GM12875 (cell line): ENCODE results near the gene TRPM8.

ENCODE experiments used
- H3K4me3 ChIP-seq: one replicate; pipeline ENCODE4 v1.5.1; 2011; ENCODE audit warnings: low read depth, low read length, control low read depth
- CTCF ChIP-seq: IDR thresholded peaks from 2 replicates; pipeline ENCODE4 v1.5.1; 2011; ENCODE audit warnings: low read depth, mild to moderate bottlenecking, control low read depth, inconsistent platforms, low read length, moderate library complexity, borderline replicate concordance; ENCODE audit not compliant: insufficient read depth

Gene TRPM8

GRCh38 chr2:233991196-233991595 lies 74.0 kb downstream of the TRPM8 start:
- no peak for TF ChIP-seq CTCF
- no peak overlapping the region for H3K4me3 ChIP-seq

GRCh38 chr2:233992513-233993217 lies 75.5 kb downstream of the TRPM8 start:
- TF ChIP-seq CTCF: no peak

GRCh38 chr2:233993461-233993860 lies 76.3 kb downstream of the TRPM8 start:
- H3K4me3 ChIP-seq: no peak overlapping the region
- TF ChIP-seq CTCF: no peak

More at GRCh38 chr2:233992513-233993217, 75.5 kb downstream of the TRPM8 start:
- no peak overlapping the region for H3K4me3 ChIP-seq

- H3K4me3 ChIP-seq: no peak overlapping the region
- TF ChIP-seq CTCF: no peak
Observed at GRCh38 chr2:233994151-233994550, 77.0 kb downstream of the TRPM8 start.

GRCh38 chr2:233996000-233996399 lies 78.8 kb downstream of the TRPM8 start:
- no peak overlapping the region for H3K4me3 ChIP-seq
- TF ChIP-seq CTCF: no peak

- no peak for TF ChIP-seq CTCF
- no peak overlapping the region for H3K4me3 ChIP-seq
Observed at GRCh38 chr2:233996461-233996860, 79.3 kb downstream of the TRPM8 start.

GRCh38 chr2:233997707-233998106 lies 80.5 kb downstream of the TRPM8 start:
- no peak for TF ChIP-seq CTCF
- no peak overlapping the region for H3K4me3 ChIP-seq
